GM12864 (cell line): ENCODE measurements around the gene FAT1.

Source experiments
- DNase-seq: peaks from one replicate; pipeline ENCODE4 v3.0.0-alpha.2; 2011; ENCODE audit warnings: low read depth
- H3K4me3 ChIP-seq: 2 replicates; pipeline ENCODE4 v1.5.1; 2011; ENCODE audit warnings: mild to moderate bottlenecking, low read depth, low read length, control low read depth
- CTCF ChIP-seq: IDR thresholded peaks from 2 replicates; pipeline ENCODE4 v1.5.1; 2011; ENCODE audit warnings: low read depth, mild to moderate bottlenecking, moderate library complexity, low read length, control low read depth, inconsistent platforms; ENCODE audit errors: missing control alignments

Gene FAT1

GRCh38 chr4:186699298-186699697, 24.4 kb downstream of the FAT1 start:
- H3K4me3 ChIP-seq = no peak overlapping the region
- TF ChIP-seq CTCF = no peak
- no peak for DNase-seq

GRCh38 chr4:186698525-186698924, 25.1 kb downstream of the FAT1 start:
- TF ChIP-seq CTCF = no peak
- no peak for DNase-seq

GRCh38 chr4:186698028-186698427, 25.6 kb downstream of the FAT1 start:
- DNase-seq = no peak
- no peak for TF ChIP-seq CTCF
- H3K4me3 ChIP-seq = no peak overlapping the region

More at GRCh38 chr4:186698525-186698924, 25.1 kb downstream of the FAT1 start:
- no peak overlapping the region for H3K4me3 ChIP-seq

GRCh38 chr4:186695392-186695791, 28.3 kb downstream of the FAT1 start:
- no peak overlapping the region for H3K4me3 ChIP-seq
- no peak for TF ChIP-seq CTCF
- no peak for DNase-seq

GRCh38 chr4:186693894-186694293, 29.8 kb downstream of the FAT1 start:
- no peak overlapping the region for H3K4me3 ChIP-seq
- DNase-seq = no peak
- TF ChIP-seq CTCF = no peak

- DNase-seq = no peak
- no peak overlapping the region for H3K4me3 ChIP-seq
- TF ChIP-seq CTCF = no peak
These were observed 30.4 kb downstream of the FAT1 start for GRCh38 chr4:186693159-186693815.

GRCh38 chr4:186691396-186691795, 32.3 kb downstream of the FAT1 start:
- DNase-seq = no peak
- TF ChIP-seq CTCF = no peak
- no peak overlapping the region for H3K4me3 ChIP-seq
